Small intestine (tissue), 7 donors: ENCODE data around the gene ZER1. TPM values are rescaled to one million over a fixed set of nuclear protein-coding genes. Genes with fewer than 3 reads are reported as not detected.

Source experiments
- DNase-seq, 2 donors: peaks; one replicate each; pipeline versions ENCODE4 v3.0.0 to v3.0.0-alpha.2; 2013
- FAIRE-seq: peaks from 2 replicates; lab custom pipeline; 2012; peaks lifted over from hg19 to GRCh38; lab: Jason Lieb, UNC
- H3K27ac ChIP-seq, 3 donors: one replicate each; pipeline ENCODE4 v1.5.1; 2013; ENCODE audit warnings: low read length in 2 of 3, mild to moderate bottlenecking in 2 of 3, control low read depth in 1 of 3, inconsistent platforms in 1 of 3, low read depth in 1 of 3, moderate library complexity in 1 of 3
- H3K27me3 ChIP-seq, 3 donors: one replicate each; pipeline ENCODE4 v1.6.1; 2013; ENCODE audit warnings: low read length in 3 of 3, inconsistent platforms in 1 of 3; ENCODE audit not compliant: control insufficient read depth in 3 of 3, insufficient read depth in 3 of 3
- H3K36me3 ChIP-seq, 3 donors: one replicate each; pipeline ENCODE4 v1.6.1; 2013; ENCODE audit warnings: low read length in 3 of 3, inconsistent platforms in 1 of 3, low read depth in 1 of 3, mild to moderate bottlenecking in 1 of 3, moderate library complexity in 1 of 3; ENCODE audit not compliant: control insufficient read depth in 3 of 3, insufficient read depth in 2 of 3
- H3K4me1 ChIP-seq, 3 donors: one replicate each; pipeline ENCODE4 v1.6.1; 2013; ENCODE audit warnings: low read length in 2 of 3, inconsistent platforms in 1 of 3, low read depth in 1 of 3, mild to moderate bottlenecking in 1 of 3, moderate library complexity in 1 of 3; ENCODE audit not compliant: control insufficient read depth in 3 of 3, insufficient read depth in 2 of 3
- H3K4me3 ChIP-seq, 3 donors: one replicate each; pipeline ENCODE4 v1.5.1; 2013; ENCODE audit warnings: low read length in 3 of 3, control low read depth in 1 of 3, inconsistent platforms in 1 of 3, low read depth in 1 of 3, mild to moderate bottlenecking in 1 of 3, moderate library complexity in 1 of 3
- H3K9me3 ChIP-seq, 2 donors: one replicate each; pipeline ENCODE4 v1.6.1; 2013; ENCODE audit warnings: low read depth in 1 of 2, low read length in 1 of 2; ENCODE audit not compliant: control insufficient read depth in 2 of 2, insufficient read depth in 1 of 2
- WGBS, 3 donors: extraction: QIAGEN DNeasy Blood & Tissue Kit; methylation state at CpG; one replicate each; pipeline ENCODE4 v1.1.7; 2013; 5-methylcytosine and 5-hydroxymethylcytosine counted together
- polyA plus RNA-seq, 4 donors: library from polyadenylated mRNA; stranded (reverse) in 3 of 4; unstranded in 1 of 4; fragments of 200-250 nt in 3 of 4; fragments of 120-200 nt in 1 of 4; gene quantifications; one replicate each; pipeline versions ENCODE4 v1.2.1 to v1.2.3, GENCODE V29; 2013
- donor health status: healthy with polysubstance abuse.
- donor health status: control.
- donor health status: control.
- donor health status: Bipolar disorder and iron deficiency.
- donor health status: healthy.

Gene ZER1
- polyA plus RNA-seq, 4 donors, result 24.6 to 77.2 (median 47.1) TPM

GRCh38 chr9:128735373-128735772 is 36.4 kb downstream of the ZER1 start:
- 85 to 100% (median 100%) methylated on average over 1 to 2 of the region's 2 CpGs for WGBS, 3 donors
- no peaks in the 10 kb centered on the region for H3K27me3 ChIP-seq
- H3K36me3 ChIP-seq, result peaks cover 2 to 70% (median 17%) of the 10 kb centered on the region in 3 donors
- peaks cover 0 to 3% (median 0%) of the 10 kb centered on the region in 3 donors for H3K4me1 ChIP-seq
- no peaks in the 10 kb centered on the region for H3K9me3 ChIP-seq
- FAIRE-seq, result no peak
- H3K4me3 ChIP-seq, result no peak overlapping the region
- no peak overlapping the region for H3K27ac ChIP-seq
- no peak for DNase-seq

- H3K4me1 ChIP-seq, result peaks cover 0 to 3% (median 0%) of the 10 kb centered on the region in 3 donors
- H3K27ac ChIP-seq, result peak overlapping the region in 2 of 3 donors; percentile 14 to 64
- WGBS, 3 donors, result 27 to 40% (median 31%) methylated on average over 9 of the region's 9 CpGs
- no peaks in the 10 kb centered on the region for H3K27me3 ChIP-seq
- H3K36me3 ChIP-seq, result peaks cover 6 to 71% (median 10%) of the 10 kb centered on the region in 3 donors
- DNase-seq (peak; percentile 85 to 90), FAIRE-seq (no peak)
- H3K9me3 ChIP-seq, result no peaks in the 10 kb centered on the region
- H3K4me3 ChIP-seq, result peak overlapping the region in 1 of 3 donors; percentile 31
Measured at GRCh38 chr9:128733256-128733655, 38.5 kb downstream of the ZER1 start.

GRCh38 chr9:128732576-128732975 is 39.2 kb downstream of the ZER1 start:
- DNase-seq (no peak), FAIRE-seq (no peak)
- Histone ChIP-seq H3K4me1 (peaks cover 0 to 3% (median 0%) of the 10 kb centered on the region in 3 donors), H3K9me3 (no peaks in the 10 kb centered on the region), H3K4me3 (no peak overlapping the region), H3K27me3 (no peaks in the 10 kb centered on the region), H3K27ac (no peak overlapping the region), H3K36me3 (peaks cover 6 to 75% (median 10%) of the 10 kb centered on the region in 3 donors)
- 88 to 95% (median 91%) methylated on average over 13 of the region's 13 CpGs for WGBS, 3 donors

- Histone ChIP-seq H3K27ac (no peak overlapping the region), H3K4me3 (no peak overlapping the region), H3K36me3 (peaks cover 4 to 73% (median 8%) of the 10 kb centered on the region in 3 donors), H3K4me1 (peaks cover 0 to 3% (median 0%) of the 10 kb centered on the region in 3 donors), H3K9me3 (no peaks in the 10 kb centered on the region), H3K27me3 (no peaks in the 10 kb centered on the region)
- DNase-seq, result no peak
- 82 to 89% (median 88%) methylated on average over 9 of the region's 9 CpGs for WGBS, 3 donors
- FAIRE-seq, result no peak
Measured at GRCh38 chr9:128731691-128732090, 40.0 kb downstream of the ZER1 start.

- Histone ChIP-seq H3K9me3 (no peaks in the 10 kb centered on the region), H3K4me3 (no peak overlapping the region), H3K36me3 (peaks cover 4 to 69% (median 8%) of the 10 kb centered on the region in 3 donors), H3K27ac (no peak overlapping the region), H3K4me1 (peaks cover 0 to 3% (median 0%) of the 10 kb centered on the region in 3 donors), H3K27me3 (no peaks in the 10 kb centered on the region)
- FAIRE-seq, result no peak
- no peak for DNase-seq
- WGBS, 3 donors, result 88 to 94% (median 90%) methylated on average over 13 of the region's 13 CpGs
Measured at GRCh38 chr9:128731093-128731492, 40.6 kb downstream of the ZER1 start.

GRCh38 chr9:128729766-128730517 is 41.8 kb downstream of the ZER1 start:
- peaks cover 4 to 62% (median 7%) of the 10 kb centered on the region in 3 donors for H3K36me3 ChIP-seq
- H3K4me1 ChIP-seq, result peaks cover 0 to 3% (median 0%) of the 10 kb centered on the region in 3 donors
- no peak for FAIRE-seq
- H3K27me3 ChIP-seq, result no peaks in the 10 kb centered on the region
- no peak overlapping the region for H3K27ac ChIP-seq
- H3K9me3 ChIP-seq, result no peaks in the 10 kb centered on the region
- no peak overlapping the region for H3K4me3 ChIP-seq
- DNase-seq, result no peak
- 92 to 97% (median 92%) methylated on average over 27 of the region's 27 CpGs for WGBS, 3 donors

GRCh38 chr9:128729302-128729701 is 42.4 kb downstream of the ZER1 start:
- no peak overlapping the region for H3K4me3 ChIP-seq
- 83 to 85% (median 84%) methylated on average over 5 of the region's 5 CpGs for WGBS, 3 donors
- H3K27me3 ChIP-seq, result peaks cover 0 to 2% (median 0%) of the 10 kb centered on the region in 3 donors
- DNase-seq (no peak), FAIRE-seq (no peak)
- peaks cover 4 to 59% (median 6%) of the 10 kb centered on the region in 3 donors for H3K36me3 ChIP-seq
- no peak overlapping the region for H3K27ac ChIP-seq
- H3K9me3 ChIP-seq, result no peaks in the 10 kb centered on the region
- H3K4me1 ChIP-seq, result peaks cover 0 to 8% (median 0%) of the 10 kb centered on the region in 3 donors

- DNase-seq, result no peak
- H3K4me1 ChIP-seq, result peaks cover 0 to 9% (median 1%) of the 10 kb centered on the region in 3 donors
- no peak overlapping the region for H3K27ac ChIP-seq
- peaks cover 0 to 2% (median 0%) of the 10 kb centered on the region in 3 donors for H3K27me3 ChIP-seq
- peaks cover 4 to 57% (median 6%) of the 10 kb centered on the region in 3 donors for H3K36me3 ChIP-seq
- H3K4me3 ChIP-seq, result no peak overlapping the region
- H3K9me3 ChIP-seq, result no peaks in the 10 kb centered on the region
- FAIRE-seq, result no peak
- WGBS, 3 donors, result 73 to 76% (median 76%) methylated on average over 7 of the region's 7 CpGs
Measured at GRCh38 chr9:128728298-128728697, 43.4 kb downstream of the ZER1 start.
